Smooth muscle cell of trachea (primary cell): ENCODE data around the gene VASN. TPM values are rescaled to one million over a fixed set of nuclear protein-coding genes. Genes with fewer than 3 reads are reported as not detected.

Source experiments
- total RNA-seq: library from RNA; depleted of rRNA; stranded (reverse); fragments of >200 nt; gene quantifications from 2 replicates; pipeline ENCODE4 v1.2.1, GENCODE V29; 2014

VASN gene
- 122 and 273 TPM in 2 replicates for total RNA-seq

DNA sequence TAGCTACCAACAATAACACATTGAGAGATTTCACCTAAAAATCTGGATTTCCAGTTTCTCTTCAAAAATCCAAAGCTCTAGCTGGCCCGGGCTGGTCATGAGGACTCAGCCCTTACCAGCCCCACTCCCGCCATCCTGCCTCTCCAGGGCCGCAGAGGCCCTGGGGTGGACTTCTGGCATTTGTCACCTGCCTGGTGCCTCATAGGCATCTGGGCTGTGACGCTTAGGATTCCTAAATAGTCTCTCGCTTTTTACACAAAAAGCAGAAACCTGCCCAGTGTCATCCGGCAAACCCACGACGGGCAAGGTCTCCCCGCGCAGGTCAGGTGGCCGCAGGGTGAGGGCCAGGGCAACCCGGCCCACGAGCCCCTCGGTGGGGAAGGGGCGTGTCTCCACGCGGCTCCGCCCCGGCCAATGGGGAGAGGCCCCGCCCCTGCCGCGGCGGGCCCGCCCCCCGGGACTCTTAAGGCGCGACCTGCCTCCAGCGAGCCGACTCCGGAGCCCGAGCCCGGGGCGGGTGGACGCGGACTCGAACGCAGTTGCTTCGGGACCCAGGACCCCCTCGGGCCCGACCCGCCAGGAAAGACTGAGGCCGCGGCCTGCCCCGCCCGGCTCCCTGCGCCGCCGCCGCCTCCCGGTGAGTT lies at the start of gene VASN:
Gene VASN (plus strand): TSS at position 492 of the 644 bp plus-strand sequence. CDS start 9,030 bp downstream, outside the sequence.

DNA sequence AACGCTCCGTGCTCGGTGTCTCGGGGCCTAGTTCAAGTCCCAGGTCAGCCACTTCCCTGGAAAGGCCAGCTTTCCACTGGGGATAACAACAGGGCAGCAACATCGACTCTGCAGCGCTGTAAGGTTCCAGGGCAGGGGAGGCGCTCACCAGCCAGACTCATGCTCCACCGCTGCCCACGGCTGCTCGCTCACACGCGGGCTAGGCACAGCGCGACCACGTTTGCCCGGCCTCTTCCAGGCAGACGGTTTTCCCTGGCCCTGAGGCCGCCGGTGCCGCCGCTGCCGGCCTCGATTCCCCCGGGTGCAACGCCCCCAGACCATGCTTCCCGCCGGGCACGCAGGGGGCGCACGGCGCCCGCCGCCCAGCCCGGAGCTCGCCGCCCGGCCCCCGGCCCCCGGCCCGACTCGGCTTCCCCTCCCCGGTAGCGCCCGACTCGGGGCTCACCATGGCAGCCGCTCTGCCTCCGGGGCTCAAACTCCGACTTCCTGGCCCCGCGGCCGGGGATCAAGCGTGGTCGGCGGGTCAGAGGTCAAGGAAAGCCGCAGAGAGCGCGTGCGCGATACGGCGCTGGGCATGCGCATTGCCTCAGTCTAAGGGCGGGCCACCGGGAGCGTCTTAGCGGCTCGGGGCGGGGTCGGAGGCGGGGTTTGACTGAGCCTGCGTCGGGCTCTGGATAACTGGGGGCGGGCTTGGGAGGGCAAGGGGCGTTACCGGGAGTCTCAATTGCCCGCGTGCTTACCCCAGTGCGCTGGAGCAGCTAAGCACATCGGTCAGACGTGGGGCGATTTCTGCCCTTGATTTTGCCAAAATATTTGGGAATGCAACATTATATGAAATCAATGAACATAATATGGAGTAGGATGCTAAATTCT lies 20.6 kb upstream of the VASN start, which contains the start of gene PAM16:
Gene PAM16 (minus strand): TSS at position 535 of the 873 bp plus-strand sequence. CDS start 87 bp downstream, at position 448.

DNA sequence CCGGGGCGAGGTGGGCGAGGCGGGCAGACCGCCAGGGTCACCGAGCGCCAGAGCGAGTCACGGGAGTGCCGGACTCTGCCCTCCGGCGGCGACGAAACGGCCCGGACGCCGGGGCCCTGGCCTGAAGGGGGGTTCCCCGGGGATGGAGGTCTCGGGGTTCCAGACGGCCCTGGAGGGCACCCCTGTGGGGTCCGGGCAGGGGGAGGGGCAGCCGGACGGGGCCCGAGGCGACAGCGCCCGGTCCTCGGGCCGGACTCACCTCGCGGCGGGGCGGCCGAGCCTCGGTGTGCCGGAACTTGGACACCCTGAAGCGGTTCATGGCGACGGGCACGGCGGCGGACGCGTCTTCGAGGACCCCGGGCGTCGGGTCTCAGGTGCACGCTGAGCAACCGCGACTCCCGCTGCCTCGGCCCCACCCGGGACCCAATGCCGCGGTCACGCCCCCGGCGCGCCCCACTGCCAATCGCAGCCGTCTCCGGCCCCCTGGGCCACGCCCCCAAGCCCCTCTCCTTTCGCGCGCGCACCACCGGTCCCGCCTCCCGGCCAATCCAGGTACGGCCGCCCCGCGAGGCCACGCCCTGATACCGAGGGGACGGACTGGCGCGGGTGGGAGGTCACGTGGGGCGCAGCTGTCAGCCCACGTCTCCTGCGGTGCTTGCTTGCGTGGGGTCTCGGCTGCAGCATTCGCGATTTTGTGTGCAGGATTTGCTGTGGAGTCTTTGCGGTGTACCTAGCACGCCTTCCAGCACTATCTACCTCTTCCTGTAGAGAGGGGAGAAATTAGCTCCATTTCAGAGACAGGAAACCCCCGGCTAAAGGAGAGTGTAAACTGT lies 44.8 kb downstream of the VASN start, which contains the start of gene CORO7:
Gene CORO7 (minus strand): TSS at position 397 of the 833 bp plus-strand sequence. CDS start 78 bp downstream, at position 319.

DNA sequence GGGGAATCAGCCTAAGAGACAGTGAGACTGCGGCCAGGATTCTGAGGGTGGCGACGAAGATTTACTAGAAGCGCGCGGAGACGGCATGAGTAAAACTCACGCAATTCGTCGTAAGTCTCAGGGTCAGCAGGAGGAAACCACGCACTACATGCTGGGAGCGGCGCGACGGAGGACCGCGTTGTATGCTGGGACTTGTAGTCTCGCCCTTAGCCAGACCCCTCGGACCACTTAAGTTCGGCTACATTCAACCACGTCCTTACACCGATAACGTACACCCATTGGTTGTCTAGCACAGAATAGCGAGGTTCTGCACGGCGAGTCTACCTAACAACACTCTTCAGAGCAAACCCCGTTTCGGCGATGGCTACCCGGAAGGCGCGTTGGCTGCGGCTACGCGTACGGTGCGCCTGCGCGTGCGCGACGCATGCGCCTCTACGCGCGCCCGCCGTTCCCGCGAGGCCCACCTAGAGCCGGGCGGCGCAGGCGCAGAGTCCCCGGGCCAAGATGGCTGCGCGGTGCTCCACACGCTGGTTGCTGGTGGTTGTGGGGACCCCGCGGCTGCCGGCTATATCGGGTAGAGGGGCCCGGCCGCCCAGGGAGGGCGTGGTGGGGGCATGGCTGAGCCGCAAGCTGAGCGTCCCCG lies 53.9 kb downstream of the VASN start, which contains the start of gene DNAJA3:
Gene DNAJA3 (plus strand): TSS at position 491 of the 643 bp plus-strand sequence. CDS start 14 bp downstream, at position 505.

Other genes with a start within 250 kb of the VASN start
- gene SRL, start 129.8 kb upstream of the VASN start, total RNA-seq = 0.29 and 0.50 TPM in 2 replicates
- gene TFAP4, start 98.8 kb upstream of the VASN start, total RNA-seq = 8.3 and 15.5 TPM in 2 replicates
- gene GLIS2, start 55.8 kb upstream of the VASN start, total RNA-seq = 4.4 and 4.6 TPM in 2 replicates
- gene PAM16, start 20.5 kb upstream of the VASN start, total RNA-seq = 15.7 and 16.0 TPM in 2 replicates
- gene CORO7, start 44.7 kb downstream of the VASN start, total RNA-seq = 14.1 and 14.2 TPM in 2 replicates
- 46.3 and 59.0 TPM in 2 replicates for gene DNAJA3, start 54.0 kb downstream of the VASN start, total RNA-seq
- 87.7 and 97.9 TPM in 2 replicates for gene NMRAL1, start 102.8 kb downstream of the VASN start, total RNA-seq
- 52.6 and 53.1 TPM in 2 replicates for gene HMOX2, start 104.5 kb downstream of the VASN start, total RNA-seq
- gene CDIP1, start 166.9 kb downstream of the VASN start, total RNA-seq = 9.0 and 24.6 TPM in 2 replicates
- gene C16orf96, start 184.5 kb downstream of the VASN start, total RNA-seq = 0.17 TPM in 1 of 2 replicates, not detected in the other
- 7.1 and 8.6 TPM in 2 replicates for gene UBALD1, start 243.0 kb downstream of the VASN start, total RNA-seq